GM18505 (cell line): ENCODE results near the gene IFITM1.
"Not testable (repeated sequence)": the region's sequence is repeated elsewhere in the genome, so short reads cannot be mapped to it uniquely, and the experiment has no call there.

ENCODE experiments used
- ATAC-seq: cut with Tn5 transposase; IDR thresholded peaks from one replicate; pipeline ENCODE4 v1.9.1; 2021; ENCODE audit not compliant: unreplicated experiment
- POLR2A ChIP-seq: IDR thresholded peaks from 4 replicates; pipeline ENCODE4 v1.6.1; 2011; ENCODE audit warnings: borderline replicate concordance; ENCODE audit not compliant: insufficient read depth, insufficient read length; ENCODE audit errors: extremely low read depth

The IFITM1 gene

DNA sequence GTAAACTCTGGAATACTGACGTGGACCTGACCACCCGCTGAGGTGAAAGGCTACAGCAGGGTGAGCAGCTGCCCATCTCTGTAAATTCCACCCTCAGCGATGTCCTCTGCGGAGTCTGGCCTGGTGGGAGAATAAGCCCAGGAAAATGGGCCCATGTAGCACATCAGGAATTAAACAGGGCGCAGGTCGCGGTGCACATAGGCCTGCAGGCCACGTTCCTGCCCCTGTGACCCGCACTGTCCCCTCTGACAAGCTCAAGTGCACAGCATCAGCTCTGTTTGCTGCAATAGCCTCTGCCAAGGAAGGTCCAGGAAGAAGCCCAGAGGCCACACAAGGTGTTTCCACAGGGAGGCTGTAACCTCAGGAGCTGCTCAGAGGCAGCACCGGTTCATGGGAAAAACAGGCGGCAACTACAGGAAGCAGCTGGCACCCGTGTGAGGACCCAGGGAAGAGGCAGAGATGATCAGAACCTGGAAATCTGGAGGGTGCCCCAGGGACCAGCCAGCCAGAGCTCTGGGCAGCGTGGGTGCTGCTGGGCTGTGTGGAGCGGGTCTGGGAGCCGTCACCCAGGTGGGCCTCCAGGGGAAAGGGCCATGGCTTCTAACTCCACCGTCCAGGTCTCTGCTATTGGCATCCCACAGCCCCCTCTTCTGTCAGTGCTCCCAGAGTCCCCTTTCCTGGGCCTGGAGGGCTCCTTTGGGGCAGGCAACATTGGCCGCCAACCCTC is 7.0 kb upstream of the IFITM1 start:
- no peak for ATAC-seq

DNA sequence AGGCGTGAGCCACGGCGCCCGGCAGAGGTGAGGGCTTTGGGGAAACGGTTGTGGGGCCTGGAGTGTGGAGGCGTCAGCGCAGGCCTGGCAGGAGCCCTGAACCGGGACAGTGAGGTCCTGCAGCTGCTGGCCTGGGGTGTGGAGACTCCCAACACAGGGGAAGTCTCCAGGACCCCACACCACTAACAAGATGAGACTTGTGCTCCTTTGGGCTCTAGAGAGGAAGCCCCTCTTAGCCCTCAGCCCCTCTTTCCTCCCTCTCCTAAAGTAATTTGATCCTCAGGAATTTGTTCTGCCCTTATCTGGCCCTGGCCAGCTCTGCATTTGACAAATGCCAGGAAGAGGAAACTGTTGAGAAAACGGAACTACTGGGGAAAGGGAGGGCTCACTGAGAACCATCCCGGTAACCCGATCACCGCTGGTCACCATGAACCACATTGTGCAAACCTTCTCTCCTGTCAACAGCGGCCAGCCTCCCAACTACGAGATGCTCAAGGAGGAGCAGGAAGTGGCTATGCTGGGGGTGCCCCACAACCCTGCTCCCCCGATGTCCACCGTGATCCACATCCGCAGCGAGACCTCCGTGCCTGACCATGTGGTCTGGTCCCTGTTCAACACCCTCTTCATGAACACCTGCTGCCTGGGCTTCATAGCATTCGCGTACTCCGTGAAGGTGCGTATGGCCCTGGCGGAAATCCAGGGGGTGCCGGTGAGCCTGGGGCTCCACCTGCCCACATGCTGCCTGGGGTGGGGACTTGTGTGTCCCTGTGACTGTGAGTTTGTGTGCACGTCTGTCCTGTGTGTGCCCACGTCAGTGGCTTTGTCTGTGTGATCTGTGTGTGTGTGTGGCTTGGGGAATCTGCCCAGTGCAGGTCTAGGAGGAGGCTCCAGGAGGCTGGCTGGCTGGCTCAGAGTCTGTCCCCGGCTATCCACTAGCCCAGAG is 5.8 kb upstream of the IFITM1 start, which contains the start of gene IFITM2:
IFITM2 (plus strand) TSS at position 51 of the 943 bp plus-strand sequence; CDS start at position 428, 377 bp downstream.
- ATAC-seq, result not testable (repeated sequence)
- TF ChIP-seq POLR2A, result peak; percentile 46

More for the DNA sequence above, 7.0 kb upstream of the IFITM1 start:
- TF ChIP-seq POLR2A, result no peak

DNA sequence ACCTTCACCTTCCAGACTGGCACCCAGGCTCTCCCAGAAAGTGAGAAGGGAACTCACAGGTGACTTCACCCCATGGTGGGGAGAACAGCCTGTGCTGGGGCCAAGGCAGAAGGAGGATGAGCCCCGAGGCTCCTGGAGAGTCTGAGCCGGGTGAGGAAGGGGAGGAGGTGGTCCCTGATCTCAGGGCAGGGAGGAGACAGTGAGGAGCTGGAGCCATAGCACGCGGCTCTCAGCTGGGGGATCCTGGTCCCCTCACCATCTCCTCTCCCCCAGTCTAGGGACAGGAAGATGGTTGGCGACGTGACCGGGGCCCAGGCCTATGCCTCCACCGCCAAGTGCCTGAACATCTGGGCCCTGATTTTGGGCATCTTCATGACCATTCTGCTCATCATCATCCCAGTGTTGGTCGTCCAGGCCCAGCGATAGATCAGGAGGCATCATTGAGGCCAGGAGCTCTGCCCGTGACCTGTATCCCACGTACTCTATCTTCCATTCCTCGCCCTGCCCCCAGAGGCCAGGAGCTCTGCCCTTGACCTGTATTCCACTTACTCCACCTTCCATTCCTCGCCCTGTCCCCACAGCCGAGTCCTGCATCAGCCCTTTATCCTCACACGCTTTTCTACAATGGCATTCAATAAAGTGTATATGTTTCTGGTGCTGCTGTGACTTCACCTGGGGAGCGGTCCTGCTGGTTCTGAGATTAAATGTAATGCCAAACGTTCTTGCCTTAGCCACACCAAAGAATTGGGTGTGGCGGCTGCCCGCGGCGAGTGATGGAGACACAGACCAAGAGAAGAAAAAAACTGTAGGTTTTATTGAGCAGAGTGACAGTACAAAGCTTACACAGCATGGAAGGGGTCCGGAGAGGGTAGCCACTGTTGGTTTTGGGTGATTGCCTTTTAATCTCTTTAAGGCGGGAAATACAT is 4.8 kb upstream of the IFITM1 start:
- not testable (repeated sequence) for ATAC-seq

DNA sequence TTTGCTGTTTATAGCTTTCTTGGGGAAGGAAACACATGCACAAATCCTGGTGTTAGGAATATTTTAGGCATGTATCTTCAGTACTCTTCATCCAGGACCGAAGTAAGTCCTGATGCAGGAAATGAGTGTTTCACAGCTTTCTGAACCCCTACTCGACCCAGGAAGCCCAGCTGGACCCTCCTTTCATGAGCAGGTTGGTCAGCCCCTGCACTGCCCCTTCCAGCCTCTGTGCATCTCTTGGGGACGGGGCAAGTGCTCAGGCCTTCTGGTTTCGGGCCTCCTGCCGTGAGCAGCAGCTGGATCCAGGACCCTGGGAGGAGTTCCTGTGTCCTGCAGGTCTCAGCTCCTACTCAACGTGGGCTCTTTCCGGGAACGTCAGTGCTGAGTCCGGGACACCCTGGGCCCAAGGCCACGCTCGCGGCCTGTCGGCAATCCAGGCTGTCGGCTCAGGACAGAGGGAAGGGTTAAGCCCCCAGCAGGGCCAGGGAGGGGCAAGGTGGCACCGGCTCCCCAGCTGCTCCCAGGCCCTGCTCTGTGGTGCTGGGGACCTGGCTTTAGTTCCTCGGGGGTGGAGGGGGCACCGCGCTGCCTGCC is 3.8 kb upstream of the IFITM1 start:
- not testable (repeated sequence) for ATAC-seq

DNA sequence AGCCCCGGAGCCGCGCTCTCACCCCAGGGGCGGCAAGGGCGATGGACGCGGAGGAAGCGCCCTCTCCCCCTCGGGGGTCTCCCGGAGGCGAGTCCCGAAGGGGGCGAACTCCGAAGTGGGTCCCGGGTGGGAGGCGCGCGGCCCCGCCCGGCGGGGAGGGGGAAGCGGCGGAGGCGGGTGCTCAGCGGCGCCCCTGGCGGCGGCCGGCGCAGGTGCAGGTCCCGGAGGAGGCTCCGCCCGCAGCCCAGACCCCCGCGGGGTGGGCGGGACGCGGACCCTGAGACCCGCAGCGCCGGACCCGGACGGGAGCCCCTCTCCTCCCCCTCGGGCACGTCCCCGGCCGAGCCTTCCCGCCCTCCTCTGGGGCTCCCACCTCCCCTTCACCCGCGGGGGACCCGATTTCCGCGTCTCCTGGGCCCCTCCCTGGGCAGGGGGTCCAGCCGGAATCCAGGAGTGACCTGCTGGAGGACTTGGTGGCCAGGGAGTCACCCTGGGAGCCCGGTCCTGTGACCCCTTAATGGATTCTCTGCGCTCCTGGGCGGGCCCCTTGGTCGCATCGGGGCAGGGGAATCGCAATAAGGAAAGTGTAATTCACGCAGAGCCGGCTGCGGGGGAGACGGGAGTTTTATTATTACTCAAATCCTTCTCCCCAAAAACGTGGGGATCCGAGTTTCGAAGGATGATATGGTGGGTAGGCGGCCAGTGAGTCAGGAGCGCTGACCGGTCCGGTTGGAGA is 2.7 kb upstream of the IFITM1 start:
- ATAC-seq, result peak; percentile 42

DNA sequence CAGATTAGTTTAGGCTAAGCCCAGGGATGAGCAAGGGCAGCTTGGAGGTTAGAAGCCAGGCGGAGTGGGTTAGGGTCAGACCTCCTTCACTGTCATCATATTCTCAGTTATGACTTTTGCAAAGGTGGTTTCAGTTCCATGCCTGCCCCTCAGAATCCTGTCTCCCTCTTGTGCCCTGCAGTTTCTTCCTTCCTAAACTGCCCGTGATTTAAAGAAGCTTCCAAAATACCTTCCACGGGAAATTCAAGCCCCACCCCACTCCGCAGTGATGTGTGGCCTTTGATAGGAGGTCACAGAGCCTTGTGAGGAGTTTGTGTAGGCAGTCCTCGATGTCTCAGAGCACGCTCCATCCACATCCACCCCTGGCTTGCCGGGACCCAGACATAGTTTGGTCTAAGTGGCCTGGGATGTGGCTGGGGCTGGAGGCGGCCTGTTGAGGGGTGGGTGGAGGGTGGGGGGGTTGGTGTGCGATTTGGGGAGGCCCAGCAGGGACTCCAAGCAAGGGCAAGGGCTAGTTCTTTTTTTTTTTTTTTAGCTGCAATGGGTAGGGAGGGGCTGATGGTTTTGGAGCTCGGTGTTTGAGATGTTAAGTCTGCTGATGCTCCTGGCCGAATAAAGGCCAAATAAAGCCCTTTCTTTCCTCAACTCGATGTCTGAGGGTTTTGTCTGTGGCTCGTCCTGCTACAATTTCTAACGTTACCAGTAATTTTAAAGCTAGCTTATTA is 1.6 kb upstream of the IFITM1 start:
- TF ChIP-seq POLR2A, result no peak
- no peak for ATAC-seq

DNA sequence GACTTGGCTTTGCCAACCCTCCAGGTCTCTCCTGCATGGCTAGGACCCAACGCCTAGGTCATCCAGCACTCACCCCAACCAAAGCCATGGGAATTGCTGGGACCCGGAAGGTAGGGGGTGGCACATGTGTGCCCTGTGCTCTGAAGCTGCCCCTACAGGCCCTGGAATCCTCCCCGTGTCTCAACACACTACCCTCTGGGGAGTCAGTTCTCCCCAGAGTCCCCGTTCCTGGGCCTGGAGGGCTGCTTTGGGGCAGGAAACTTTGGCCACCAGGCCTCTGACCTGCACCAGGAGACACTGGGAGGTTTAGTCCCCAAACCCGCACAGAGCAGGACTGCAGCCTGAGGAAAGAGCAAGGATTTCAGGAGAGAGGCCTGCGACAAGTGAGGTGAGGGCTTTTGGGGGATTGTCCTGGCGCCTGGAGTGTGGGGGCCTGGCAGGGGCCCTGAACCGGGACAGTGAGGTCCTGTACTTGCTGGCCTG is 495 bp upstream of the IFITM1 start:
- no peak for TF ChIP-seq POLR2A
- ATAC-seq, result no peak

DNA sequence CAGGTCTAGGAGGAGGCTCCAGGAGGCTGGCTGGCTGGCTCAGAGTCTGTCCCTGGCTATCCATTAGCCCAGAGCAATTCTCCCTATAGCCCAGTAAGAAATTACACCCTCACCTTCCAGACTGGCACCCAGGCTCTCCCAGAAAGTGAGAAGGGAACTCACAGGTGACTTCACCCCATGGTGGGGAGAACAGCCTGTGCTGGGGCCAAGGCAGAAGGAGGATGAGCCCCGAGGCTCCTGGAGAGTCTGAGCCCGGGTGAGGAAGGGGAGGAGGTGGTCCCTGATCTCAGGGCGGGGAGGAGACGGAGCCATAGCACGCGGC is 675 bp downstream of the IFITM1 start:
- not testable (repeated sequence) for ATAC-seq

DNA sequence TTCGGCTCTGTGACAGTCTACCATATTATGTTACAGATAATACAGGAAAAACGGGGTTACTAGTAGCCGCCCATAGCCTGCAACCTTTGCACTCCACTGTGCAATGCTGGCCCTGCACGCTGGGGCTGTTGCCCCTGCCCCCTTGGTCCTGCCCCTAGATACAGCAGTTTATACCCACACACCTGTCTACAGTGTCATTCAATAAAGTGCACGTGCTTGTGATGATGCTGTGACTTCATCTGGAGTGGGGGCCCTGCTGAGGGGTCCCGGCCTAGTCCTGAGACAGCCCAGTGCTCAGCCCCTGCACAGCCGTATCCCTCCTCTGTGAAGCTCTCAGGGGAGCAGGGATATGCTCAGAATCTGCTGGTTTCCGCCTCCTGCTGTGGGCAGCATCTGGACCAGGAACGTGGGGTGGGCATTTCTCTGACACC is 1.2 kb downstream of the IFITM1 start:
- ATAC-seq, result no peak
- no peak for TF ChIP-seq POLR2A

DNA sequence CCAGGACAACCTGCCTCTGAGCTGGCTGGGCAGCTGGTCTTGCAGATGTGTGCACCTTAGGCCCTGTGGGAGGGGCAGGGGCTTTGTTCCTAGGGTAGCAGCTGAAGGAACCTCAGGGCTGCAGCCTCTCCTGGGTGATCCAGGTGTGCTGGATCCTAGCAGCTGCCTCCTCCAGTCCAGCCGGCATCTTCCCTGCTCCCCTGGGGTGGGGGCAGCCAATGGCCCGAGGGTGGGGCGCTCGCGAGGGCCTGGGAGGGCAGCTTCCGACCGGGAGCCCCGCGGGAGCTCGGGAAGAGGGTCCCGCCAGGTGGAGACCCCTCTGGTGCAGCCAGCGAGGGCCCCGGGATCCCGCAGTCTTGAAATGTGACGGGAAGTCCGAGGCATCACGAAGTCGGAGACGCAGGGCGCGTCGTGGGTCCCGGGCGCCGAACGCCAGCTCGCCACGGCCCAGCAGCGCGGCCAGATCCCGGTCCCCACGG is 1.7 kb downstream of the IFITM1 start:
- ATAC-seq, result no peak
- no peak for TF ChIP-seq POLR2A

DNA sequence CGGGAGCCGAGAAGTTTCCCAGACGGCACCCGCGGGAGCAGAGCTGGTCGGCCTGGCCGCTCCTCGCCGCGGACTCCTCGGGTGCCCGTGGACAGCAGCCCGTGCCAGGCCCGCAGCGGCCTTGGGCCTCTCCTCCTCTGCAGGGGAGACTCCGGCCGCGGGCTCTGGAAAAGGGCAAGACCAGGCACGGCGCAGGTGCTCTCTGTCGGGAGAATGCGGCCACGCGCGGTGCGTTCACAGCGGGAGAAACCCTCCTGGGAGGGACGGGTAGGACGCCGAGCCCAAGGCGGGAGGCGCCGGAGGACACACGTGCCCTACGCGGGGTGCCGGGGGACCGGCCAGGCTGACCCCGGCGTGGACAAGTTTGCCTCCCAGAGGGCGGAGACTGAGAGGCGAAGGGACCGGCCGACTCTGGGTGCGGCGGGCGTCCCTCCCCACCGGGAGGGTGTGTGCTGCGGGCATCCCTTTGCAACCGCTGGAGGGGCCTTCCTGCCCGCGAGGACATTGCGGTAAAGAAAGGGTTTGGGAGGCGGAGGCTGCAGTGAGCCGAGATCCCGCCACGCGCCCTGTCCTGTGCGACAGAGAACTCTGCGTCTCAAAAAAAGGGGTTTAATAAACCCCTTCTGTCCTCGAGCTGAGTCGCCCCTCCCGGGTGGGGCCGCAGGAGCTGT is 2.3 kb downstream of the IFITM1 start:
- no peak for ATAC-seq
- no peak for TF ChIP-seq POLR2A
